HG03521 (cell line): ENCODE measurements around the gene SRSF9.
A peak's percentile ranks its signal among the peaks of the same experiment; 100 is the strongest.
"Not testable (repeated sequence)": the region's sequence is repeated elsewhere in the genome, so short reads cannot be mapped to it uniquely, and the experiment has no call there.

Experiments
- ATAC-seq: cut with Tn5 transposase; IDR thresholded peaks from one replicate; pipeline ENCODE4 v1.9.1; 2021; ENCODE audit warnings: mild to moderate bottlenecking, moderate library complexity; ENCODE audit not compliant: unreplicated experiment

SRSF9 gene

GRCh38 chr12:120469450-120470149, at the start of gene SRSF9:
Gene SRSF9 (minus strand): TSS chr12:120469748. CDS start chr12:120469609, 139 bp downstream.
- ATAC-seq = peak; percentile 78

DNA sequence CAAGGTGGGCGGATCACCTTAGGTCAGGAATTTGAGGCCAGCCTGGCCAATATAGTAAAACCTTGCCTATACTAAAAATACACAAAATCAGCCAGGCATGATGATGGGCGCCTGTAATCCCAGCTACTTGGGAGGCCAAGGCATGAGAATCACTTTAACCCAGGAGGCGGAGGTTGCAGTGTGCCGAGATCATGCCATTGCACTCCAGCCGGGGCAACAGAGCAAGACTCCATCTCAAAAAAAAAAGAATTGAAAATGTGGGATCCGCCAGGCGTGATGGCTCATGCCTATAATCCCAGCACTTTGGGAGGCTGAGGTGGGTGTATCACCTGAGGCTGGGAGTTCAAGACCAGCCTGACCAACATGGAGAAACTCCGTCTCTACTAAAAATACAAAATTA, 49.8 kb upstream of the SRSF9 start:
- ATAC-seq = not testable (repeated sequence)

GRCh38 chr12:120515496-120515895, 45.9 kb upstream of the SRSF9 start:
- no peak for ATAC-seq

GRCh38 chr12:120514002-120514401, 44.5 kb upstream of the SRSF9 start:
- no peak for ATAC-seq

GRCh38 chr12:120508537-120508936, 39.0 kb upstream of the SRSF9 start:
- ATAC-seq = no peak

GRCh38 chr12:120504587-120504986, 35.0 kb upstream of the SRSF9 start:
- ATAC-seq = no peak

GRCh38 chr12:120500581-120500980, 31.0 kb upstream of the SRSF9 start:
- ATAC-seq = no peak

DNA sequence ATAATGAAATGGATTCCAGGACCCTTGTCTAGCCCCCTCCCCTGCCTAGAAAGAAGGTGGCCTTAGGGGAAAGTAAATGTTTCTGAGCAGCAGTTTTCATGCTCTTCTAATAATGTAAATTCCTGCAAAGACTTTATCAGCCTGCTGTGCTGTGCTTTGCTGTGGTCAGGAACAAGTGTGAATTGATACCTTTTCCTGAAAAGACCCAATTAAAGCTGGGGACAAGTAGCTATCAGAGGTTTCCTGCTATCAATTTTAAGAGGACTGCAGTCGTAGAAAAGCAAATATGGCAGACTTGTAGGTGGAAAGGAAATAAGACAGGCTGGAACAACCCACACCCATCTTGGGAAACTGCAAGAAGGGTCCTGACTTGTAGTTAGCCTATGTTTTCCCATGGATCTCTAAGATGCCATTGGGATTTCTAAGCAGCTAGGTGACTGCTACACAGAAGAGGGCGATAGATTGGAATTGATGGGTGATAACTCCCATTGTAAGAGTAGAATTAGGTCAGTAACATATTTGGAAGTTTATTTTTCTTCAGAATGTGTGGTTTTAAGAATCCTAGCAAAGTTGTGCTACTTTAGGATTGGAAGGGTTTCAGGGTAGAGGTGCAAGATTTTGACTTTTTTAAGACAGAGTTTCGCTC, 29.4 kb upstream of the SRSF9 start:
- ATAC-seq = no peak

GRCh38 chr12:120497524-120498150, 28.1 kb upstream of the SRSF9 start:
- no peak for ATAC-seq

DNA sequence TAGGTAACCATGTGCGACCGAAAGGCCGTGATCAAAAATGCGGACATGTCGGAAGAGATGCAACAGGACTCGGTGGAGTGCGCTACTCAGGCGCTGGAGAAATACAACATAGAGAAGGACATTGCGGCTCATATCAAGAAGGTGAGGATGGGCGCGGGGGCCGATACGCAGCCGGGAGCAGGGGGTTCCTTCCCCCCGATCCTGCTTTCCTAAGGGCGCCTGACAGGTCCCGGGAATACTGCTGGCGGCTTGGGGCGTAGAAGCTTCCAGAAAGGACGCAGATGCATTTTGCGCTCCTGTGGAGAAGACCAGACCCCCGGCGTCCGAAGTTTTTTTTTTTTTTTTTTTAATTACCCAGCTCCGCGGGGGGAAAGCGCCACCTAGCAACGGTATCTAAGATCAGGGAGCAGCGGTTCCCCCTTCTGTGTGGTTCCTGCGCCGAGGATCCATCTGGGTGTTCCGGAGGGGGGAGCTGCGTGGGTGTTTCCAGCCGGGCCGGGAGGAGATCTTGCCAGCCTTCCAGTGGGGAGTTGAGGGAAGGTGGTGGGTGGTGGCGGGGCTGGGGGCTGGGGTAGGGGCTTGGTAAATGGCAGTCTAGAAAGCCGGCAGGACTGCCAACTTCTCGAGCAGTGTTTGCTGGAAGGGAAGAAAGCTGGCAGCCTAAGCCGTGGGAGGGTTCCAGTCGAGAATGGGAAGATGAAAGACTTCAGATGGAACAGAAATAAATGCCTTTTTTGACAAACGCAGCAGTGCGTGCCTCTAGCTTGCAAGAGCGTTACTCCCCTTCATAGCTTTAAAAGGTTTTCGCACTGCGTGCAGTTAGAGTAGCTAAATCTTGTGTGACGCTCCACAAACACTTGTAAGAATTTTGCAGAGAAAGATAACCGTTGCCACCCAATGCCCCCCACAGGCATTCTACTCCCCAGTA, 27.1 kb upstream of the SRSF9 start:
- ATAC-seq = peak; percentile 12

GRCh38 chr12:120495731-120496412, 26.3 kb upstream of the SRSF9 start, which contains the start of gene DYNLL1:
Gene DYNLL1 (plus strand): TSS chr12:120496113. CDS start chr12:120496422, 309 bp downstream.
- peak; percentile 92 for ATAC-seq

DNA sequence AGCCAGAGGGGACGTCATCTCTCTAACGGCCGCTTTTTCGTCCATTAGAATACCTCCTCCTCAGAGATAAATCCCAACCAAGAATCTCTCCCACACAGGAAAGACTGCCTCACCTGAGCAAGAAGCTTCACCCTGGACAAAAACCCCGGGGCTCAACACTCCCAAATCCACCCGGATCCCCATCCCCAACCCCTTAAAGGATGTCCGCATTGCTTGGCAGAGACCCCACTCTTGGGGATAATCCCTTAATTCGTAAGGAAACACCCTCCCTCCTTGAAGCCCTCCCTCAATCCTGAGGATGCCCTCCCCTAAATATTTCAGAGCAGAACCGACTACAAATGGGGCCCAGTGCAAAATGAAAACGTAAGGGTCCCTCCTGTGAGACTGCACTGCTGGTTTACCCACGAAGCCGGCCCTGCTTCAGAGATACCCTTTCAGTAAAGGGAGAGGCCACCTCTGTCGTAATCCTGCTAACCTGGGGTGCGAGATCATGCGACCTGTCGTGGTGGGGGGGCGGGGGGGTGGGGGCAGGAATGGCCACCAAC, 25.7 kb upstream of the SRSF9 start:
- no peak for ATAC-seq

- ATAC-seq = no peak
Observed at GRCh38 chr12:120490833-120491512, 21.4 kb upstream of the SRSF9 start.

- ATAC-seq = no peak
Observed at GRCh38 chr12:120490325-120490724, 20.8 kb upstream of the SRSF9 start.

GRCh38 chr12:120489018-120489417, 19.5 kb upstream of the SRSF9 start:
- ATAC-seq = no peak

GRCh38 chr12:120488057-120488640, 18.6 kb upstream of the SRSF9 start:
- ATAC-seq = no peak

GRCh38 chr12:120487552-120487951, 18.0 kb upstream of the SRSF9 start:
- ATAC-seq = not testable (repeated sequence)

- ATAC-seq = no peak
Observed at GRCh38 chr12:120485961-120486881, 16.7 kb upstream of the SRSF9 start.
